ENCODE results near the gene MEGF10. TPM values are rescaled to one million over a fixed set of nuclear protein-coding genes. Genes with fewer than 3 reads are reported as not detected.
"Not testable (repeated sequence)": the region's sequence is repeated elsewhere in the genome, so short reads cannot be mapped to it uniquely, and the experiment has no call there.

The MEGF10 gene
- total RNA-seq, 2 donors from 2014 or later: 0.28 TPM; not detected in 1

GRCh38 chr5:127307868-127308267 is 17.3 kb downstream of the MEGF10 start:
- Mint-ChIP-seq H3K27ac (no peak overlapping the region), H3K4me1 (no peaks in the 10 kb centered on the region), H3K36me3 (ENCODE audit: low read depth) (no peaks in the 10 kb centered on the region), H3K9me3 (no peaks in the 10 kb centered on the region), H3K4me3 (no peak overlapping the region), H3K27me3 (peaks cover 4% of the 10 kb centered on the region)
- ATAC-seq (replicated peaks): no peak

- H3K36me3 Mint-ChIP-seq (ENCODE audit: low read depth); ATAC-seq (replicated peaks); H3K4me1 Mint-ChIP-seq; H3K9me3 Mint-ChIP-seq; H3K27ac Mint-ChIP-seq; H3K27me3 Mint-ChIP-seq; H3K4me3 Mint-ChIP-seq: not testable (repeated sequence)
Measured at GRCh38 chr5:127308325-127308724, 17.7 kb downstream of the MEGF10 start.

- H3K9me3 Mint-ChIP-seq: no peaks in the 10 kb centered on the region
- no peak overlapping the region for H3K4me3 Mint-ChIP-seq
- H3K27me3 Mint-ChIP-seq: peaks cover 4% of the 10 kb centered on the region
- no peak for ATAC-seq (replicated peaks)
- H3K27ac Mint-ChIP-seq: no peak overlapping the region
- H3K36me3 Mint-ChIP-seq (ENCODE audit: low read depth): no peaks in the 10 kb centered on the region
- no peaks in the 10 kb centered on the region for H3K4me1 Mint-ChIP-seq
Measured at GRCh38 chr5:127308945-127309344, 18.3 kb downstream of the MEGF10 start.

GRCh38 chr5:127311349-127311748 is 20.8 kb downstream of the MEGF10 start:
- Mint-ChIP-seq H3K4me1 (no peaks in the 10 kb centered on the region), H3K36me3 (ENCODE audit: low read depth) (no peaks in the 10 kb centered on the region), H3K27ac (no peak overlapping the region), H3K9me3 (no peaks in the 10 kb centered on the region), H3K4me3 (no peak overlapping the region), H3K27me3 (peaks cover 7% of the 10 kb centered on the region)
- no peak for ATAC-seq (replicated peaks)

- Mint-ChIP-seq H3K36me3 (ENCODE audit: low read depth) (no peaks in the 10 kb centered on the region), H3K9me3 (no peaks in the 10 kb centered on the region), H3K4me3 (no peak overlapping the region), H3K4me1 (no peaks in the 10 kb centered on the region), H3K27ac (no peak overlapping the region), H3K27me3 (peaks cover 11% of the 10 kb centered on the region)
- no peak for ATAC-seq (replicated peaks)
Measured at GRCh38 chr5:127311781-127312525, 21.4 kb downstream of the MEGF10 start.

GRCh38 chr5:127313379-127313778 is 22.8 kb downstream of the MEGF10 start:
- Mint-ChIP-seq H3K27me3 (peaks cover 7% of the 10 kb centered on the region), H3K4me1 (no peaks in the 10 kb centered on the region), H3K27ac (no peak overlapping the region), H3K36me3 (ENCODE audit: low read depth) (no peaks in the 10 kb centered on the region), H3K9me3 (no peaks in the 10 kb centered on the region), H3K4me3 (no peak overlapping the region)
- no peak for ATAC-seq (replicated peaks)

- Mint-ChIP-seq H3K36me3 (ENCODE audit: low read depth) (no peaks in the 10 kb centered on the region), H3K27me3 (peaks cover 7% of the 10 kb centered on the region), H3K4me1 (no peaks in the 10 kb centered on the region), H3K9me3 (no peaks in the 10 kb centered on the region), H3K27ac (no peak overlapping the region), H3K4me3 (no peak overlapping the region)
- peak; percentile 75 for ATAC-seq (replicated peaks)
Measured at GRCh38 chr5:127313847-127314473, 23.4 kb downstream of the MEGF10 start.

- Mint-ChIP-seq H3K36me3 (ENCODE audit: low read depth) (no peaks in the 10 kb centered on the region), H3K27me3 (peaks cover 7% of the 10 kb centered on the region), H3K9me3 (no peaks in the 10 kb centered on the region), H3K4me1 (peaks cover 4% of the 10 kb centered on the region), H3K27ac (no peak overlapping the region), H3K4me3 (no peak overlapping the region)
- no peak for ATAC-seq (replicated peaks)
Measured at GRCh38 chr5:127316011-127316410, 25.4 kb downstream of the MEGF10 start.

GRCh38 chr5:127317385-127317784 is 26.8 kb downstream of the MEGF10 start:
- not testable (repeated sequence) for ATAC-seq (replicated peaks); H3K4me1 Mint-ChIP-seq; H3K4me3 Mint-ChIP-seq; H3K9me3 Mint-ChIP-seq; H3K36me3 Mint-ChIP-seq (ENCODE audit: low read depth); H3K27me3 Mint-ChIP-seq; H3K27ac Mint-ChIP-seq

- Mint-ChIP-seq H3K4me3 (no peak overlapping the region), H3K27ac (no peak overlapping the region), H3K9me3 (no peaks in the 10 kb centered on the region), H3K4me1 (peaks cover 9% of the 10 kb centered on the region), H3K36me3 (ENCODE audit: low read depth) (no peaks in the 10 kb centered on the region), H3K27me3 (peaks cover 4% of the 10 kb centered on the region)
- peak; percentile 91 for ATAC-seq (replicated peaks)
Measured at GRCh38 chr5:127320032-127320965, 29.7 kb downstream of the MEGF10 start.

GRCh38 chr5:127321465-127321864 is 30.9 kb downstream of the MEGF10 start:
- peaks cover 3% of the 10 kb centered on the region for H3K27me3 Mint-ChIP-seq
- H3K27ac Mint-ChIP-seq: no peak overlapping the region
- ATAC-seq (replicated peaks): no peak
- H3K9me3 Mint-ChIP-seq: no peaks in the 10 kb centered on the region
- H3K36me3 Mint-ChIP-seq (ENCODE audit: low read depth): no peaks in the 10 kb centered on the region
- no peak overlapping the region for H3K4me3 Mint-ChIP-seq
- peaks cover 9% of the 10 kb centered on the region for H3K4me1 Mint-ChIP-seq

- ATAC-seq (replicated peaks): no peak
- no peak overlapping the region for H3K4me3 Mint-ChIP-seq
- peaks cover 9% of the 10 kb centered on the region for H3K4me1 Mint-ChIP-seq
- no peak overlapping the region for H3K27ac Mint-ChIP-seq
- no peaks in the 10 kb centered on the region for H3K9me3 Mint-ChIP-seq
- no peaks in the 10 kb centered on the region for H3K36me3 Mint-ChIP-seq (ENCODE audit: low read depth)
- H3K27me3 Mint-ChIP-seq: no peaks in the 10 kb centered on the region
Measured at GRCh38 chr5:127322403-127322802, 31.8 kb downstream of the MEGF10 start.

- H3K4me1 Mint-ChIP-seq: peaks cover 9% of the 10 kb centered on the region
- no peak overlapping the region for H3K4me3 Mint-ChIP-seq
- H3K36me3 Mint-ChIP-seq (ENCODE audit: low read depth): no peaks in the 10 kb centered on the region
- H3K27ac Mint-ChIP-seq: no peak overlapping the region
- H3K27me3 Mint-ChIP-seq: peaks cover 4% of the 10 kb centered on the region
- no peak for ATAC-seq (replicated peaks)
- H3K9me3 Mint-ChIP-seq: no peaks in the 10 kb centered on the region
Measured at GRCh38 chr5:127324756-127325155, 34.2 kb downstream of the MEGF10 start.

GRCh38 chr5:127326431-127326830 is 35.8 kb downstream of the MEGF10 start:
- Mint-ChIP-seq H3K4me3 (no peak overlapping the region), H3K4me1 (peaks cover under 1% of the 10 kb centered on the region), H3K9me3 (no peaks in the 10 kb centered on the region), H3K36me3 (ENCODE audit: low read depth) (no peaks in the 10 kb centered on the region), H3K27me3 (peaks cover 15% of the 10 kb centered on the region), H3K27ac (no peak overlapping the region)
- ATAC-seq (replicated peaks): no peak

All from activated T-helper 17 cell treated with anti-CD3 and anti-CD28 coated beads, Interleukin-2, amount 50 U/mL, for 72 hours (primary cell).